Measurements from ENCODE around the gene ARFGEF3.

DNA sequence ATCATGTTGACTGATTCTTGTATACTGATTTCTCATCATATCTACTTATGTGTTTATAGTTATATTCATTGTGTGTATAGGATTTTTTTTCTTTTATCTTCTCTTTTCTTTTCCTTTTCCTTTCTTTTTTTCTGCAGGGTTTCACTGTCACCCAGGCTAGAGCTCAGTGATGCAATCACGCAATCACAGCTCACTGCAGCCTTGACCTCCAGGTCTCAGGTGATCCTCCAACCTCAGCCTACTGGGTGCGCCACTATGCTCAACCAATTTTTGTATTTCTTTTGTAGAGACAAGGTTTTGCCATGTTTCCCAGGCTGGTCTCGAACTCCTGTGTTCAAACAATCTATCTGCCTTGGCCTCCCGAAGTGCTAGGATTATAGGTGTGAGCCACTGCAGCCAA is 58.2 kb downstream of the ARFGEF3 start:
- TF ChIP-seq, protein P1, sequence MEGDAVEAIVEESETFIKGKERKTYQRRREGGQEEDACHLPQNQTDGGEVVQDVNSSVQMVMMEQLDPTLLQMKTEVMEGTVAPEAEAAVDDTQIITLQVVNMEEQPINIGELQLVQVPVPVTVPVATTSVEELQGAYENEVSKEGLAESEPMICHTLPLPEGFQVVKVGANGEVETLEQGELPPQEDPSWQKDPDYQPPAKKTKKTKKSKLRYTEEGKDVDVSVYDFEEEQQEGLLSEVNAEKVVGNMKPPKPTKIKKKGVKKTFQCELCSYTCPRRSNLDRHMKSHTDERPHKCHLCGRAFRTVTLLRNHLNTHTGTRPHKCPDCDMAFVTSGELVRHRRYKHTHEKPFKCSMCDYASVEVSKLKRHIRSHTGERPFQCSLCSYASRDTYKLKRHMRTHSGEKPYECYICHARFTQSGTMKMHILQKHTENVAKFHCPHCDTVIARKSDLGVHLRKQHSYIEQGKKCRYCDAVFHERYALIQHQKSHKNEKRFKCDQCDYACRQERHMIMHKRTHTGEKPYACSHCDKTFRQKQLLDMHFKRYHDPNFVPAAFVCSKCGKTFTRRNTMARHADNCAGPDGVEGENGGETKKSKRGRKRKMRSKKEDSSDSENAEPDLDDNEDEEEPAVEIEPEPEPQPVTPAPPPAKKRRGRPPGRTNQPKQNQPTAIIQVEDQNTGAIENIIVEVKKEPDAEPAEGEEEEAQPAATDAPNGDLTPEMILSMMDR (IDR thresholded peaks at IDR 0.05), result no peak
- no peak for TF ChIP-seq EZH2phosphoT487 (IDR thresholded peaks at IDR 0.05)
- TF ChIP-seq EZH2 (IDR thresholded peaks at IDR 0.05), result no peak
